SK-N-SH (cell line): Measurements from ENCODE around the gene ZBTB43. TPM values are rescaled to one million over a fixed set of nuclear protein-coding genes. Genes with fewer than 3 reads are reported as not detected.

Experiments used
- CTCF ChIA-PET: fragments of 300-600, 350-600 bp; formaldehyde crosslinking; extraction: SDS; loops from one replicate; lab custom pipeline; 2021; lab: Yijun Ruan, JAX
- POLR2A ChIA-PET: fragments of 350-600 bp; sonication (Branson Sonifier 250); formaldehyde crosslinking; extraction: SDS; loops from one replicate; lab custom pipeline; 2020; ENCODE audit warnings: antibody characterized with exemption, inconsistent platforms; lab: Yijun Ruan, JAX
- DNase-seq: peaks from one replicate; pipeline ENCODE4 v3.0.0; 2012
- H2AFZ ChIP-seq: fragments of 200-600 bp; sonication (generic); 2 replicates; pipeline ENCODE4 v1.8.1; 2016; ENCODE audit warnings: antibody characterized with exemption, mild to moderate bottlenecking, low read depth
- H3F3A ChIP-seq: fragments of 200-600 bp; sonication (generic); replicated peaks from 2 replicates; pipeline ENCODE3; 2016; ENCODE audit warnings: antibody characterized with exemption, mild to moderate bottlenecking; ENCODE audit not compliant: insufficient read depth
- H3K27ac ChIP-seq, 2 experiments: fragments of 200-500 bp in 1 of 2; fragments of 200-600 bp in 1 of 2; sonication (Bioruptor generic) in 1 of 2; sonication (generic), shearing (Covaris generic) in 1 of 2; 2 replicates each; pipeline versions ENCODE4 v1.5.1 to v1.6.1; 2014 to 2016; ENCODE audit warnings: low read depth in 2 of 2, inconsistent platforms in 1 of 2, low read length in 1 of 2, mild to moderate bottlenecking in 1 of 2, mixed read lengths in 1 of 2
- H3K27me3 ChIP-seq: fragments of 200-600 bp; sonication (generic), shearing (Covaris generic); 2 replicates; pipeline ENCODE4 v1.6.1; 2016; ENCODE audit warnings: mixed run types; ENCODE audit not compliant: insufficient read depth
- H3K36me3 ChIP-seq, 2 experiments: fragments of 200-500 bp in 1 of 2; fragments of 200-600 bp in 1 of 2; sonication (Bioruptor generic) in 1 of 2; sonication (generic) in 1 of 2; replicated peaks in 1 of 2; 2 replicates each; pipeline versions ENCODE3 to v1.5.1; 2014 to 2016; ENCODE audit warnings: low read length in 1 of 2, mild to moderate bottlenecking in 1 of 2; ENCODE audit not compliant: insufficient read depth in 2 of 2, control insufficient read depth in 1 of 2
- H3K4me1 ChIP-seq, 2 experiments: fragments of 200-500 bp in 1 of 2; fragments of 200-600 bp in 1 of 2; sonication (Bioruptor generic) in 1 of 2; sonication (generic), shearing (Covaris generic) in 1 of 2; 2 replicates each; pipeline versions ENCODE4 v1.5.1 to v1.6.1; 2014 to 2016; ENCODE audit warnings: low read depth in 1 of 2, low read length in 1 of 2, mixed run types in 1 of 2; ENCODE audit not compliant: insufficient read depth in 2 of 2, control insufficient read depth in 1 of 2
- H3K4me2 ChIP-seq: fragments of 200-600 bp; sonication (generic), shearing (Covaris generic); 2 replicates; pipeline ENCODE4 v1.6.1; 2017; ENCODE audit warnings: mixed run types
- H3K4me3 ChIP-seq, 2 experiments: fragments of 200-500 bp in 1 of 2; fragments of 200-600 bp in 1 of 2; sonication (Bioruptor generic) in 1 of 2; sonication (generic), shearing (Covaris generic) in 1 of 2; 2 replicates each; pipeline versions ENCODE4 v1.5.1 to v1.8.1; 2014 to 2016; ENCODE audit warnings: low read depth in 2 of 2, inconsistent platforms in 1 of 2, low read length in 1 of 2, mild to moderate bottlenecking in 1 of 2, mixed read lengths in 1 of 2, moderate library complexity in 1 of 2
- H3K79me2 ChIP-seq: fragments of 200-600 bp; sonication (generic); 2 replicates; pipeline ENCODE4 v1.8.1; 2017; ENCODE audit warnings: mild to moderate bottlenecking; ENCODE audit not compliant: insufficient read depth
- H3K9ac ChIP-seq: fragments of 200-600 bp; sonication (generic); 2 replicates; pipeline ENCODE4 v1.6.1; 2017; ENCODE audit warnings: mixed run types
- H3K9me2 ChIP-seq: fragments of 200-600 bp; sonication (generic); 2 replicates; pipeline ENCODE4 v1.6.1; 2017; ENCODE audit warnings: mixed run types
- H3K9me3 ChIP-seq: fragments of 200-600 bp; sonication (generic); 2 replicates; pipeline ENCODE4 v1.6.1; 2017; ENCODE audit warnings: mixed run types, mild to moderate bottlenecking, moderate library complexity
- H4K20me1 ChIP-seq: fragments of 200-600 bp; sonication (generic); 2 replicates; pipeline ENCODE4 v1.6.1; 2017; ENCODE audit warnings: mild to moderate bottlenecking, mixed run types; ENCODE audit not compliant: insufficient read depth
- CHD2 ChIP-seq: fragments of 150-350 bp; IDR thresholded peaks from 2 replicates; pipeline ENCODE4 v1.6.1; 2018; ENCODE audit warnings: low read length; ENCODE audit not compliant: partially characterized antibody
- CTCF ChIP-seq: fragments of 200-600 bp; sonication (generic); IDR thresholded peaks from 2 replicates; pipeline ENCODE4 v1.6.1; 2017; ENCODE audit warnings: antibody characterized with exemption, mild to moderate bottlenecking, moderate library complexity
- ELF1 ChIP-seq: IDR thresholded peaks from 2 replicates; pipeline ENCODE4 v1.4.0; 2012
- FOSL2 ChIP-seq: IDR thresholded peaks from 2 replicates; pipeline ENCODE4 v1.4.0; 2012; ENCODE audit warnings: low read depth, mild to moderate bottlenecking, moderate library complexity, borderline replicate concordance
- FOXJ3 ChIP-seq: sonication (generic); formaldehyde crosslinking; IDR thresholded peaks from 2 replicates; pipeline ENCODE4 v1.5.1; 2020; ENCODE audit warnings: mild to moderate bottlenecking, missing genetic modification reagents
- MAX ChIP-seq: IDR thresholded peaks from 2 replicates; pipeline ENCODE4 v1.4.0; 2012; ENCODE audit warnings: low read depth
- MEF2A ChIP-seq: IDR thresholded peaks from 2 replicates; pipeline ENCODE4 v1.4.0; 2012; ENCODE audit warnings: low read depth, borderline replicate concordance
- MXI1 ChIP-seq: IDR thresholded peaks from 2 replicates; pipeline ENCODE4 v1.6.1; 2012; ENCODE audit warnings: mild to moderate bottlenecking, low read depth, low read length, improper control_type of control experiment
- PBX3 ChIP-seq: IDR thresholded peaks from 2 replicates; pipeline ENCODE4; 2012
- REST ChIP-seq: IDR thresholded peaks from 2 replicates; pipeline ENCODE4 v1.6.1; 2012; ENCODE audit warnings: mild to moderate bottlenecking, low read depth, low read length, moderate library complexity
- RXRA ChIP-seq: IDR thresholded peaks from 2 replicates; pipeline ENCODE4 v1.4.0; 2012; ENCODE audit warnings: low read depth, mild to moderate bottlenecking, borderline replicate concordance
- TCF12 ChIP-seq: IDR thresholded peaks from 2 replicates; pipeline ENCODE4 v1.4.0; 2012
- YY1 ChIP-seq: IDR thresholded peaks from 2 replicates; pipeline ENCODE4 v1.4.0; 2012; ENCODE audit warnings: low read depth, mild to moderate bottlenecking
- ZBTB33 ChIP-seq: IDR thresholded peaks from 2 replicates; pipeline ENCODE4 v1.4.0; 2012; ENCODE audit warnings: low read depth, borderline replicate concordance
- WGBS: methylation state at CpG from one replicate; pipeline ENCODE4 v1.1.6; 2017; ENCODE audit warnings: low lambda C conversion rate; 5-methylcytosine and 5-hydroxymethylcytosine counted together
- polyA plus RNA-seq, 3 experiments: library from polyadenylated mRNA; depleted of rRNA; stranded (reverse); fragments of >200 nt; gene quantifications; 2 replicates each; pipeline ENCODE4 v1.2.3, GENCODE V29; 2012

The ZBTB43 gene
- polyA plus RNA-seq, 1 of the 3 experiments (the other 2 are of a cell fraction): 3.5 TPM

- no peaks in the 10 kb centered on the region for H3F3A ChIP-seq
- no peaks in the 10 kb centered on the region for H3K79me2 ChIP-seq
- H2AFZ ChIP-seq: no peak overlapping the region
- no peak overlapping the region for H3K4me2 ChIP-seq
- WGBS: 87% methylated on average over 1 of the region's 1 CpG
- DNase-seq: no peak
- TF ChIP-seq ZBTB33 (no peak), ELF1 (no peak), RXRA (no peak), CTCF (no peak)
- ChIA-PET CTCF (interaction anchor here (1.0 to 2.3 kb wide), 4 partner anchors 10 to 97 kb away, joined by 3 to 8 read pairs (median 6); no protein-coding TSS in a partner anchor), POLR2A (no interaction called here)
- H3K9me2 ChIP-seq: no peaks in the 10 kb centered on the region
- H3K4me1 ChIP-seq: no peaks in the 10 kb centered on the region
- H3K36me3 ChIP-seq: no peaks in the 10 kb centered on the region
- H4K20me1 ChIP-seq: no peaks in the 10 kb centered on the region
- no peaks in the 10 kb centered on the region for H3K27me3 ChIP-seq
- H3K9me3 ChIP-seq: no peaks in the 10 kb centered on the region
- no peak overlapping the region for H3K4me3 ChIP-seq
- H3K27ac ChIP-seq: no peak overlapping the region
- H3K9ac ChIP-seq: no peak overlapping the region
These were observed 5.8 kb upstream of the ZBTB43 start for GRCh38 chr9:126799034-126799433.

- ChIA-PET POLR2A (no interaction called here), CTCF (interaction anchor here (1.1 to 1.7 kb wide), 2 partner anchors 9 to 21 kb away, joined by 4 to 5 read pairs; no protein-coding TSS in a partner anchor)
- DNase-seq: no peak
- Histone ChIP-seq H4K20me1 (peaks cover 22% of the 10 kb centered on the region), H2AFZ (no peak overlapping the region), H3K4me3 (no peak overlapping the region), H3K9me3 (no peaks in the 10 kb centered on the region), H3F3A (no peaks in the 10 kb centered on the region), H3K79me2 (peaks cover 25% of the 10 kb centered on the region), H3K36me3 (peaks cover 0 to under 1% of the 10 kb centered on the region in 2 experiments), H3K9ac (no peak overlapping the region), H3K4me1 (peaks cover 15 to 16% of the 10 kb centered on the region in 2 experiments; a peak in 3 of 4 replicates), H3K9me2 (no peaks in the 10 kb centered on the region), H3K4me2 (no peak overlapping the region), H3K27me3 (no peaks in the 10 kb centered on the region), H3K27ac (no peak overlapping the region)
- WGBS: 74% methylated on average over 8 of the region's 8 CpGs
- TF ChIP-seq TCF12: no peak
- TF ChIP-seq MEF2A: no peak
- TF ChIP-seq CTCF: no peak
- no peak for TF ChIP-seq YY1
- TF ChIP-seq FOXJ3 (CRISPR knock-in tag): no peak
- TF ChIP-seq MAX: no peak
- no peak for TF ChIP-seq FOSL2
- no peak for TF ChIP-seq PBX3
- no peak for TF ChIP-seq CHD2
- TF ChIP-seq RXRA: no peak
- no peak for TF ChIP-seq MXI1
- TF ChIP-seq REST: no peak
These were observed 2.4 kb upstream of the ZBTB43 start for GRCh38 chr9:126802318-126803059.
